ENCODE measurements around the gene SLC7A11. TPM values are rescaled to one million over a fixed set of nuclear protein-coding genes. Genes with fewer than 3 reads are reported as not detected.

The SLC7A11 gene
- total and polyA plus RNA-seq, 10 of the 15 experiments (the other 5 are each of a cell fraction or from before 2014, with no cell fraction given): 1.6 to 9.8 (median 3.5) TPM

DNA sequence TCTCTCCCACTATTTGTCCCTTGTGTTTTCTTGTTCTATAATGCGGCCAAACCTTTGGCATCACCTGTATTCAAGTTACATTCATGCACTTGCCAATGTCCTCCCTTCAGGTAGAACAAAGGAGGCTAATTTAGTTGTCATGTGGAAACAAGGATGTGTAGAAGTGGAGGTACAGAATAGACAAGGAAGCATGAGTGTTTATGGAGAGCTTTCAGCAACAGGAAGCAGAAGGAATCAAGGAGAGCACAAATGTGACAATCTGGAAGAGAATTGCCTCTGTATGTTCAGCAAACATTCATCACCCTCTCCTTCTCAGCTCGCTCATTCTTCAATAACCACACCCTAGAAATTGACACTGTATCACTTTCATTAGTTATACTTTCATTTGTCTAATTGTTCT is 103.4 kb downstream of the SLC7A11 start:
- no peaks in the 10 kb centered on the region for H4K20me1 ChIP-seq (ENCODE audit: control insufficient read depth, insufficient read depth)
- in situ Hi-C loops (cut with MboI): no loop called here
- H3K4me3 ChIP-seq: no peak overlapping the region
- CTCF ChIA-PET: interaction anchor here (0.6 kb wide), 1 partner anchor 44 kb away, joined by 3 read pairs; no protein-coding TSS in a partner anchor
- H3K27me3 ChIP-seq (replicated peaks in 1 of 2; ENCODE audit: control insufficient read depth in 2 of 2, insufficient read depth in 2 of 2, low read length in 1 of 2): no peaks in the 10 kb centered on the region
- H3K4me2 ChIP-seq (ENCODE audit: control insufficient read depth, insufficient read depth): no peak overlapping the region
- ATAC-seq: no peak
- no peaks in the 10 kb centered on the region for H3K36me3 ChIP-seq (ENCODE audit: control insufficient read depth in 2 of 2, insufficient read depth in 2 of 2, low read length in 1 of 2)
- no peaks in the 10 kb centered on the region for H3K9me3 ChIP-seq (replicated peaks; ENCODE audit: control insufficient read depth, insufficient read depth, low read length)
- POLR2A ChIA-PET: no interaction called here
- no peaks in the 10 kb centered on the region for H3K79me2 ChIP-seq (ENCODE audit: control insufficient read depth, insufficient read depth, low read length)
- intact Hi-C loops (cut with micrococcal nuclease; ENCODE audit: unreplicated experiment): no loop called here
- H3K27ac ChIP-seq (ENCODE audit: control insufficient read depth, insufficient read depth): no peak overlapping the region
- SMC1A ChIA-PET (ENCODE audit: uncharacterized antibody, unreplicated experiment): no interaction called here
- TF ChIP-seq SMARCA5 (IDR thresholded peaks at IDR 0.05): no peak
- no peak for TF ChIP-seq RBBP5 (conservative IDR thresholded peaks at IDR 0.05)
- TF ChIP-seq NBN (IDR thresholded peaks at IDR 0.05): no peak
- TF ChIP-seq, protein P1, sequence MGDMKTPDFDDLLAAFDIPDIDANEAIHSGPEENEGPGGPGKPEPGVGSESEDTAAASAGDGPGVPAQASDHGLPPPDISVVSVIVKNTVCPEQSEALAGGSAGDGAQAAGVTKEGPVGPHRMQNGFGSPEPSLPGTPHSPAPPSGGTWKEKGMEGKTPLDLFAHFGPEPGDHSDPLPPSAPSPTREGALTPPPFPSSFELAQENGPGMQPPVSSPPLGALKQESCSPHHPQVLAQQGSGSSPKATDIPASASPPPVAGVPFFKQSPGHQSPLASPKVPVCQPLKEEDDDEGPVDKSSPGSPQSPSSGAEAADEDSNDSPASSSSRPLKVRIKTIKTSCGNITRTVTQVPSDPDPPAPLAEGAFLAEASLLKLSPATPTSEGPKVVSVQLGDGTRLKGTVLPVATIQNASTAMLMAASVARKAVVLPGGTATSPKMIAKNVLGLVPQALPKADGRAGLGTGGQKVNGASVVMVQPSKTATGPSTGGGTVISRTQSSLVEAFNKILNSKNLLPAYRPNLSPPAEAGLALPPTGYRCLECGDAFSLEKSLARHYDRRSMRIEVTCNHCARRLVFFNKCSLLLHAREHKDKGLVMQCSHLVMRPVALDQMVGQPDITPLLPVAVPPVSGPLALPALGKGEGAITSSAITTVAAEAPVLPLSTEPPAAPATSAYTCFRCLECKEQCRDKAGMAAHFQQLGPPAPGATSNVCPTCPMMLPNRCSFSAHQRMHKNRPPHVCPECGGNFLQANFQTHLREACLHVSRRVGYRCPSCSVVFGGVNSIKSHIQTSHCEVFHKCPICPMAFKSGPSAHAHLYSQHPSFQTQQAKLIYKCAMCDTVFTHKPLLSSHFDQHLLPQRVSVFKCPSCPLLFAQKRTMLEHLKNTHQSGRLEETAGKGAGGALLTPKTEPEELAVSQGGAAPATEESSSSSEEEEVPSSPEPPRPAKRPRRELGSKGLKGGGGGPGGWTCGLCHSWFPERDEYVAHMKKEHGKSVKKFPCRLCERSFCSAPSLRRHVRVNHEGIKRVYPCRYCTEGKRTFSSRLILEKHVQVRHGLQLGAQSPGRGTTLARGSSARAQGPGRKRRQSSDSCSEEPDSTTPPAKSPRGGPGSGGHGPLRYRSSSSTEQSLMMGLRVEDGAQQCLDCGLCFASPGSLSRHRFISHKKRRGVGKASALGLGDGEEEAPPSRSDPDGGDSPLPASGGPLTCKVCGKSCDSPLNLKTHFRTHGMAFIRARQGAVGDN (IDR thresholded peaks at IDR 0.05): no peak
- no peak for TF ChIP-seq ASH2L (IDR thresholded peaks at IDR 0.05; ENCODE audit: borderline replicate concordance, low read depth)
- no peak for TF ChIP-seq BCL11A (IDR thresholded peaks at IDR 0.05; ENCODE audit: low read depth, low read length)
- no peak for TF ChIP-seq NFYB (IDR thresholded peaks at IDR 0.05; ENCODE audit: insufficient read depth, low read depth, low read length)
- TF ChIP-seq TCF3 (IDR thresholded peaks at IDR 0.05; ENCODE audit: borderline replicate concordance, insufficient read depth, low read depth, low read length): no peak
- TF ChIP-seq EGR1 (IDR thresholded peaks at IDR 0.05; ENCODE audit: borderline replicate concordance in 1 of 2, low read depth in 2 of 2, low read length in 2 of 2): no peak
- TF ChIP-seq MEF2B (IDR thresholded peaks at IDR 0.05; ENCODE audit: partially characterized antibody, poor library complexity, severe bottlenecking): no peak
- no peak for TF ChIP-seq BMI1 (IDR thresholded peaks at IDR 0.05; ENCODE audit: borderline replicate concordance)
- TF ChIP-seq CHD2 (IDR thresholded peaks at IDR 0.05; ENCODE audit: borderline replicate concordance, low read depth, low read length): no peak
- H2AFZ ChIP-seq (ENCODE audit: control insufficient read depth, low read depth, low read length): no peak overlapping the region
- no peak for DNase-seq (ENCODE audit: low read depth, low spot score)
- BruUV-seq (replicated peaks): no TSS peak
- H3K4me1 ChIP-seq (ENCODE audit: control insufficient read depth, insufficient read depth, low read length): no peaks in the 10 kb centered on the region
- RAD21 ChIA-PET (ENCODE audit: unreplicated experiment): no interaction called here
- H3K9ac ChIP-seq (ENCODE audit: control insufficient read depth, insufficient read depth, low read length): no peak overlapping the region
- no peak for FAIRE-seq
- WGBS (ENCODE audit: insufficient coverage, insufficient replicate concordance, low lambda C conversion rate, missing lambda C conversion rate): 33% methylated on average over 2 of the region's 2 CpGs
